Upper lobe of left lung (tissue), 4 donors: ENCODE data around the gene STK31.

ENCODE experiments used
- CTCF ChIP-seq, 6 experiments: fragments of 450-650 bp in 4 of 6; fragments of 200-600 bp in 2 of 6; sonication (generic) in 2 of 6; IDR thresholded peaks; one replicate each; pipeline ENCODE4 v1.5.1; 2016 to 2019; ENCODE audit warnings: antibody characterized with exemption in 6 of 6
- EP300 ChIP-seq, 4 donors: sonication (generic); formaldehyde crosslinking; IDR thresholded peaks; one replicate each; pipeline ENCODE4 v1.5.1; 2017; ENCODE audit warnings: antibody characterized with exemption in 4 of 4, control low read depth in 2 of 4
- POLR2A ChIP-seq, 4 donors: fragments of 450-650 bp; IDR thresholded peaks; one replicate each; pipeline ENCODE4 v1.5.1; 2016 to 2017; ENCODE audit warnings: antibody characterized with exemption in 4 of 4, mild to moderate bottlenecking in 2 of 4
- POLR2AphosphoS5 ChIP-seq, 2 donors: sonication (generic); formaldehyde crosslinking; IDR thresholded peaks; one replicate each; pipeline ENCODE4 v1.5.1; 2017; ENCODE audit warnings: antibody characterized with exemption in 2 of 2

- TF ChIP-seq POLR2A (IDR thresholded peaks at IDR 0.05) (no peak), CTCF (IDR thresholded peaks at IDR 0.05) (no peak), POLR2AphosphoS5 (IDR thresholded peaks at IDR 0.05) (no peak), EP300 (IDR thresholded peaks at IDR 0.05) (no peak)
These were observed 33.2 kb downstream of the STK31 start for GRCh38 chr7:23743226-23743625.
